ENCODE results near the gene LRRC26.
"Not testable (repeated sequence)": the region's sequence is repeated elsewhere in the genome, so short reads cannot be mapped to it uniquely, and the experiment has no call there.

LRRC26 gene

GRCh38 chr9:137122796-137123467 lies 46.9 kb downstream of the LRRC26 start:
- in situ Hi-C loops (cut with HindIII; ENCODE audit: low sequenced_read_pairs), result not testable (repeated sequence)

- in situ Hi-C loops (cut with HindIII; ENCODE audit: low sequenced_read_pairs), result not testable (repeated sequence)
Measured at GRCh38 chr9:137121927-137122795, 47.7 kb downstream of the LRRC26 start.
